Ishikawa (cell line): Measurements from ENCODE around the gene PCGF5.

ENCODE experiments used
- CREB1 ChIP-seq: IDR thresholded peaks from 2 replicates; pipeline ENCODE4 v1.6.1; 2012; ENCODE audit warnings: low read depth
- EGR1 ChIP-seq: IDR thresholded peaks from 2 replicates; pipeline ENCODE4 v1.6.1; 2012
- NFIC ChIP-seq: IDR thresholded peaks from 2 replicates; pipeline ENCODE4 v1.6.1; 2012
- RAD21 ChIP-seq: IDR thresholded peaks from 2 replicates; pipeline ENCODE4 v1.6.1; 2012; ENCODE audit warnings: low read depth
- TF ChIP-seq, protein P1 (sequence below): IDR thresholded peaks from 2 replicates; pipeline ENCODE4 v1.6.1; 2012
- TF ChIP-seq, protein P2 (sequence below): IDR thresholded peaks from 2 replicates; pipeline ENCODE4 v1.6.1; 2012; ENCODE audit warnings: low read depth, mild to moderate bottlenecking

DNA sequence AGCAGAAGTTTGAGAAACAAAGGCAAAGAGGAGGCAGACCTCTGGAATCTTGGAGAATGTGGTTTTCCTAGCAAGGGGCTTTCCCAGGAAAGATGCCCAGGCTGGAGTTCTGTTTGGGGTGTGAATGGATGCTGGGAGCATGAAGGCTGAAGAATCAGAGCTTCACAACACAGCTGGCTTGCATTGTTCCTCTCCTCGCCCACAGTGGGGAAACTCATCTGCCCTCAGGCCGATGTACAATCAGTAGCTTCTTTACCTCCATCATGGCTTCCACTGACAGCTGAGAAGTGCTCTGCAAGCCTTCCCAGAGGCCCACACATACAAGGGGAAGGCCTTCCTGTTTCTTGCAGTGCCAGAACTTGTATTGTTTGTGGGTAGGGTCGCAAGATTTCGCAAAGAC lies 98.9 kb downstream of the PCGF5 start:
- no peak for TF ChIP-seq NFIC
- TF ChIP-seq CREB1, result no peak
- TF ChIP-seq RAD21, result no peak
- TF ChIP-seq EGR1, result no peak
- TF ChIP-seq, protein P1, sequence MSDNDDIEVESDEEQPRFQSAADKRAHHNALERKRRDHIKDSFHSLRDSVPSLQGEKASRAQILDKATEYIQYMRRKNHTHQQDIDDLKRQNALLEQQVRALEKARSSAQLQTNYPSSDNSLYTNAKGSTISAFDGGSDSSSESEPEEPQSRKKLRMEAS, result no peak
- TF ChIP-seq, protein P2, sequence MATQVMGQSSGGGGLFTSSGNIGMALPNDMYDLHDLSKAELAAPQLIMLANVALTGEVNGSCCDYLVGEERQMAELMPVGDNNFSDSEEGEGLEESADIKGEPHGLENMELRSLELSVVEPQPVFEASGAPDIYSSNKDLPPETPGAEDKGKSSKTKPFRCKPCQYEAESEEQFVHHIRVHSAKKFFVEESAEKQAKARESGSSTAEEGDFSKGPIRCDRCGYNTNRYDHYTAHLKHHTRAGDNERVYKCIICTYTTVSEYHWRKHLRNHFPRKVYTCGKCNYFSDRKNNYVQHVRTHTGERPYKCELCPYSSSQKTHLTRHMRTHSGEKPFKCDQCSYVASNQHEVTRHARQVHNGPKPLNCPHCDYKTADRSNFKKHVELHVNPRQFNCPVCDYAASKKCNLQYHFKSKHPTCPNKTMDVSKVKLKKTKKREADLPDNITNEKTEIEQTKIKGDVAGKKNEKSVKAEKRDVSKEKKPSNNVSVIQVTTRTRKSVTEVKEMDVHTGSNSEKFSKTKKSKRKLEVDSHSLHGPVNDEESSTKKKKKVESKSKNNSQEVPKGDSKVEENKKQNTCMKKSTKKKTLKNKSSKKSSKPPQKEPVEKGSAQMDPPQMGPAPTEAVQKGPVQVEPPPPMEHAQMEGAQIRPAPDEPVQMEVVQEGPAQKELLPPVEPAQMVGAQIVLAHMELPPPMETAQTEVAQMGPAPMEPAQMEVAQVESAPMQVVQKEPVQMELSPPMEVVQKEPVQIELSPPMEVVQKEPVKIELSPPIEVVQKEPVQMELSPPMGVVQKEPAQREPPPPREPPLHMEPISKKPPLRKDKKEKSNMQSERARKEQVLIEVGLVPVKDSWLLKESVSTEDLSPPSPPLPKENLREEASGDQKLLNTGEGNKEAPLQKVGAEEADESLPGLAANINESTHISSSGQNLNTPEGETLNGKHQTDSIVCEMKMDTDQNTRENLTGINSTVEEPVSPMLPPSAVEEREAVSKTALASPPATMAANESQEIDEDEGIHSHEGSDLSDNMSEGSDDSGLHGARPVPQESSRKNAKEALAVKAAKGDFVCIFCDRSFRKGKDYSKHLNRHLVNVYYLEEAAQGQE, result no peak
